Lower lobe of right lung (tissue), 2 donors: ENCODE measurements around the gene TMEM109. TPM values are rescaled to one million over a fixed set of nuclear protein-coding genes. Genes with fewer than 3 reads are reported as not detected.

Experiments used
- ATAC-seq, 2 donors: fragments of 200-7000 bp; cut with Tn5 transposase; one replicate each; pipeline ENCODE4 v1.9.1; 2020 to 2022; ENCODE audit warnings: mild to moderate bottlenecking in 2 of 2, moderate library complexity in 2 of 2
- DNase-seq: peaks from one replicate; pipeline ENCODE4 v3.0.0-alpha.2; 2020
- H3K27ac ChIP-seq: fragments of 200-600 bp; one replicate; pipeline ENCODE4 v1.8.0; 2022
- H3K27me3 ChIP-seq: fragments of 200-600 bp; one replicate; pipeline ENCODE4 v1.8.0; 2022; ENCODE audit warnings: low read depth
- H3K36me3 ChIP-seq: fragments of 200-600 bp; one replicate; pipeline ENCODE4 v1.8.0; 2022; ENCODE audit warnings: mild to moderate bottlenecking
- H3K4me1 ChIP-seq: fragments of 200-600 bp; one replicate; pipeline ENCODE4 v1.8.0; 2022
- H3K4me3 ChIP-seq: fragments of 200-600 bp; one replicate; pipeline ENCODE4 v1.8.0; 2022; ENCODE audit warnings: mild to moderate bottlenecking
- H3K9me3 ChIP-seq: fragments of 200-600 bp; one replicate; pipeline ENCODE4 v1.8.0; 2022
- CTCF ChIP-seq: fragments of 200-600 bp; IDR thresholded peaks from one replicate; pipeline ENCODE4 v1.8.0; 2022; ENCODE audit warnings: antibody characterized with exemption, mild to moderate bottlenecking
- intact Hi-C: fragments of 100-400 bp; cut with DNase I; formaldehyde crosslinking; loops from one replicate; pipeline ENCODE4 v1.11.0; 2022
- total RNA-seq: library from RNA; stranded (reverse); fragmentation: NEBNext Ultra II Directional; extraction: Animal tissue kit (Norgen Biotek cat#: 25700); gene quantifications from one replicate; pipeline ENCODE4 v1.2.1, GENCODE V29; 2021
- donor health status: DM: no; HTN: yes; CAD: no; lungs with severe emphysema.

TMEM109 gene
- total RNA-seq, 1 donor from 2014 or later, result 142 TPM

GRCh38 chr11:60939301-60939700 is 25.3 kb downstream of the TMEM109 start:
- H3K4me1 ChIP-seq, result peaks cover 27% of the 10 kb centered on the region
- no peak for DNase-seq
- no peak for TF ChIP-seq CTCF
- intact Hi-C loops, result no loop called here
- no peaks in the 10 kb centered on the region for H3K27me3 ChIP-seq
- H3K27ac ChIP-seq, result peak overlapping the region; percentile 18
- no peak overlapping the region for H3K4me3 ChIP-seq
- H3K9me3 ChIP-seq, result no peaks in the 10 kb centered on the region
- ATAC-seq, result no peak
- peaks cover 75% of the 10 kb centered on the region for H3K36me3 ChIP-seq

- peak; percentile 55 to 83 for ATAC-seq
- peak overlapping the region; percentile 27 for H3K27ac ChIP-seq
These were observed 25.9 kb downstream of the TMEM109 start for GRCh38 chr11:60939855-60940254.

GRCh38 chr11:60941371-60942119 is 27.6 kb downstream of the TMEM109 start:
- Histone ChIP-seq H3K27me3 (no peaks in the 10 kb centered on the region), H3K27ac (no peak overlapping the region), H3K4me1 (peaks cover 24% of the 10 kb centered on the region), H3K9me3 (no peaks in the 10 kb centered on the region), H3K36me3 (peaks cover 94% of the 10 kb centered on the region), H3K4me3 (no peak overlapping the region)
- DNase-seq (no peak), ATAC-seq (no peak)
- TF ChIP-seq CTCF, result no peak
- intact Hi-C loops, result no loop called here

More at GRCh38 chr11:60939855-60940254, 25.9 kb downstream of the TMEM109 start:
- Histone ChIP-seq H3K4me3 (no peak overlapping the region), H3K36me3 (peaks cover 80% of the 10 kb centered on the region), H3K27me3 (no peaks in the 10 kb centered on the region), H3K4me1 (peaks cover 27% of the 10 kb centered on the region), H3K9me3 (no peaks in the 10 kb centered on the region)
- intact Hi-C loops, result no loop called here
- no peak for TF ChIP-seq CTCF
- DNase-seq, result no peak

- Histone ChIP-seq H3K4me3 (no peak overlapping the region), H3K4me1 (peaks cover 20% of the 10 kb centered on the region), H3K36me3 (peaks cover 91% of the 10 kb centered on the region), H3K27me3 (no peaks in the 10 kb centered on the region), H3K27ac (no peak overlapping the region), H3K9me3 (no peaks in the 10 kb centered on the region)
- intact Hi-C loops, result no loop called here
- TF ChIP-seq CTCF, result no peak
- ATAC-seq, result no peak
- DNase-seq, result no peak
These were observed 28.3 kb downstream of the TMEM109 start for GRCh38 chr11:60942219-60942618.

- intact Hi-C loops, result no loop called here
- DNase-seq (no peak), ATAC-seq (peak; percentile 21 to 64)
- H3K36me3 ChIP-seq, result peaks cover 90% of the 10 kb centered on the region
- peak overlapping the region; percentile 10 for H3K27ac ChIP-seq
- H3K4me3 ChIP-seq, result no peak overlapping the region
- H3K27me3 ChIP-seq, result no peaks in the 10 kb centered on the region
- no peak for TF ChIP-seq CTCF
- peaks cover 22% of the 10 kb centered on the region for H3K4me1 ChIP-seq
- H3K9me3 ChIP-seq, result no peaks in the 10 kb centered on the region
These were observed 29.1 kb downstream of the TMEM109 start for GRCh38 chr11:60942970-60943565.
